Endothelial cell of umbilical vein (primary cell): ENCODE measurements around the gene BICRA. TPM values are rescaled to one million over a fixed set of nuclear protein-coding genes. Genes with fewer than 3 reads are reported as not detected.

Source experiments
- BruUV-seq: library from RNA; stranded (reverse); fragments of 400-500 nt; replicated peaks from 2 replicates; lab custom pipeline; 2021; lab: Mats Ljungman, UMichigan
- CTCF ChIA-PET: fragments of 300-600, 350-600 bp; sonication (Branson Sonifier 250); formaldehyde crosslinking; loops from one replicate; lab custom pipeline; 2021; ENCODE audit warnings: antibody characterized with exemption, inconsistent platforms; lab: Charles Lee
- POLR2A ChIA-PET: fragments of 300-600, 350-600 bp; sonication (Branson Sonifier 250); formaldehyde crosslinking; loops from one replicate; lab custom pipeline; 2021; ENCODE audit warnings: antibody characterized with exemption, inconsistent platforms; lab: Charles Lee
- DNase-seq: peaks from one replicate; pipeline ENCODE4 v3.0.0-alpha.2; 2011; ENCODE audit warnings: low read depth, low spot score
- FAIRE-seq: peaks from 2 replicates; lab custom pipeline; 2011; peaks lifted over from hg19 to GRCh38; lab: Jason Lieb, UNC
- H2AFZ ChIP-seq: 2 replicates; pipeline ENCODE4 v1.6.0; 2012; ENCODE audit warnings: low read depth, low read length, control low read depth, inconsistent platforms
- H3K27ac ChIP-seq: 2 replicates; pipeline ENCODE4 v1.5.1; 2011; ENCODE audit warnings: low read depth, mild to moderate bottlenecking, control low read depth, low read length, moderate library complexity; ENCODE audit not compliant: insufficient read depth
- H3K27me3 ChIP-seq, 2 experiments: 2 replicates each; pipeline versions ENCODE4 v1.6.0 to v1.6.1; 2011; ENCODE audit warnings: low read length in 2 of 2, mixed read lengths in 1 of 2; ENCODE audit not compliant: control insufficient read depth in 2 of 2, insufficient read depth in 2 of 2
- H3K36me3 ChIP-seq, 2 experiments: 2 replicates in 1 of 2; 3 replicates in 1 of 2; pipeline ENCODE4 v1.5.1; 2011; ENCODE audit warnings: low read length in 2 of 2, mild to moderate bottlenecking in 1 of 2, moderate library complexity in 1 of 2; ENCODE audit not compliant: control insufficient read depth in 2 of 2, insufficient read depth in 2 of 2; ENCODE audit errors: extremely low read depth in 1 of 2
- H3K4me1 ChIP-seq: 3 replicates; pipeline ENCODE4 v1.5.1; 2011; ENCODE audit warnings: mild to moderate bottlenecking, low read length; ENCODE audit not compliant: control insufficient read depth, insufficient read depth; ENCODE audit errors: extremely low read depth
- H3K4me2 ChIP-seq: 2 replicates; pipeline ENCODE4 v1.6.1; 2011; ENCODE audit warnings: low read length, control low read depth, mixed read lengths; ENCODE audit not compliant: insufficient read depth
- H3K4me3 ChIP-seq, 3 experiments: fragments of 200-600 bp in 1 of 3; sonication (generic), shearing (Covaris generic) in 1 of 3; replicated peaks in 1 of 3; 2 replicates each; pipeline ENCODE4 v1.5.1; 2011 to 2016; ENCODE audit warnings: control low read depth in 3 of 3, low read length in 3 of 3, mild to moderate bottlenecking in 2 of 3, inconsistent platforms in 1 of 3, low read depth in 1 of 3, moderate library complexity in 1 of 3; ENCODE audit not compliant: insufficient read depth in 1 of 3
- H3K79me2 ChIP-seq: 2 replicates; pipeline ENCODE4 v1.6.0; 2012; ENCODE audit warnings: low read length, inconsistent platforms; ENCODE audit not compliant: control insufficient read depth, insufficient read depth
- H3K9ac ChIP-seq: replicated peaks from 2 replicates; pipeline ENCODE3; 2011; ENCODE audit warnings: low read length, control low read depth; ENCODE audit not compliant: insufficient read depth; ENCODE audit errors: extremely low read depth
- H3K9me1 ChIP-seq: replicated peaks from 3 replicates; pipeline ENCODE4 v1.6.0; 2011; ENCODE audit warnings: mild to moderate bottlenecking, low read length; ENCODE audit not compliant: control insufficient read depth, insufficient read depth; ENCODE audit errors: extremely low read depth
- H3K9me3 ChIP-seq: replicated peaks from 2 replicates; pipeline ENCODE4 v1.5.1; 2012; ENCODE audit warnings: low read length, inconsistent platforms; ENCODE audit not compliant: control insufficient read depth, insufficient read depth
- H4K20me1 ChIP-seq: replicated peaks from 2 replicates; pipeline ENCODE3; 2011; ENCODE audit warnings: mild to moderate bottlenecking, low read length; ENCODE audit not compliant: control insufficient read depth, insufficient read depth; ENCODE audit errors: extremely low read depth
- CTCF ChIP-seq, 2 donors: IDR thresholded peaks; 1 replicate in 1 of 2; 2 replicates in 1 of 2; pipeline ENCODE4 v1.5.1; 2011; ENCODE audit warnings: low read length in 2 of 2, mild to moderate bottlenecking in 2 of 2, moderate library complexity in 2 of 2, control low read depth in 1 of 2, inconsistent platforms in 1 of 2, low read depth in 1 of 2; ENCODE audit not compliant: insufficient read depth in 1 of 2; ENCODE audit errors: extremely low read depth in 1 of 2
- EZH2 ChIP-seq: IDR thresholded peaks from 2 replicates; pipeline ENCODE4 v1.6.1; 2012; ENCODE audit warnings: borderline replicate concordance, low read depth, mild to moderate bottlenecking, moderate library complexity, low read length, inconsistent platforms; ENCODE audit not compliant: severe bottlenecking
- FOS ChIP-seq: IDR thresholded peaks from 2 replicates; pipeline ENCODE4 v1.6.1; 2011; ENCODE audit warnings: mild to moderate bottlenecking, low read length, moderate library complexity, borderline replicate concordance; ENCODE audit not compliant: insufficient read depth
- GATA2 ChIP-seq: IDR thresholded peaks from 2 replicates; pipeline ENCODE4 v1.7.0; 2011; ENCODE audit warnings: low read depth, mild to moderate bottlenecking, moderate library complexity, mixed read lengths, low read length; ENCODE audit not compliant: insufficient read length, insufficient read depth
- JUN ChIP-seq: IDR thresholded peaks from 2 replicates; pipeline ENCODE4 v1.6.1; 2011; ENCODE audit warnings: borderline replicate concordance, low read depth; ENCODE audit not compliant: insufficient read length, insufficient read depth
- MAX ChIP-seq: IDR thresholded peaks from 2 replicates; pipeline ENCODE4 v1.6.1; 2011; ENCODE audit not compliant: insufficient read depth, insufficient read length
- MYC ChIP-seq: IDR thresholded peaks from one replicate; pipeline ENCODE4 v1.6.1; 2011; ENCODE audit warnings: mild to moderate bottlenecking, low read depth, low read length
- POLR2A ChIP-seq: IDR thresholded peaks from 2 replicates; pipeline ENCODE4 v1.6.1; 2012; ENCODE audit warnings: low read depth, mild to moderate bottlenecking, control low read depth, low read length
- POLR2AphosphoS5 ChIP-seq: IDR thresholded peaks from 2 replicates; pipeline ENCODE4 v1.6.1; 2012; ENCODE audit warnings: low read depth, mild to moderate bottlenecking, control low read depth, low read length, moderate library complexity; ENCODE audit not compliant: insufficient read depth
- dilution Hi-C: fragments of 300-500 bp; cut with MboI; formaldehyde crosslinking; loops from one replicate; pipeline ENCODE4 v1.15.0; 2019; ENCODE audit warnings: low sequenced_read_pairs; ENCODE audit not compliant: extremely low pct_ligation_motif_present
- intact Hi-C: fragments of 100-400 bp; cut with micrococcal nuclease; formaldehyde crosslinking; loops from one replicate; pipeline ENCODE4 v1.10.0; 2022
- polyA plus RNA-seq, 4 experiments: library from polyadenylated mRNA; depleted of rRNA in 3 of 4; stranded (reverse) in 3 of 4; unstranded in 1 of 4; fragments of >200 nt; gene quantifications; 2 replicates each; pipeline versions ENCODE4 v1.2.1 to v1.2.3, GENCODE V29; 2011 to 2012; ENCODE audit warnings: missing spikeins in 1 of 4
- total RNA-seq: library from RNA; stranded (reverse); gene quantifications from 2 replicates; pipeline ENCODE4 v1.2.3, GENCODE V29; 2021

The BICRA gene
- total and polyA plus RNA-seq, 2 donors (not counting 3 experiments of a cell fraction or from before 2014, with no cell fraction given) = 3.8 to 20.5 TPM

- H2AFZ ChIP-seq = no peak overlapping the region
- no peak overlapping the region for H3K4me2 ChIP-seq
- no peaks in the 10 kb centered on the region for H3K79me2 ChIP-seq
- no peaks in the 10 kb centered on the region for H3K4me1 ChIP-seq
- no peaks in the 10 kb centered on the region for H4K20me1 ChIP-seq
- CTCF ChIA-PET = no interaction called here
- no peaks in the 10 kb centered on the region for H3K27me3 ChIP-seq
- no peaks in the 10 kb centered on the region for H3K9me1 ChIP-seq
- DNase-seq = no peak
- no peak for TF ChIP-seq POLR2A
- no peak for TF ChIP-seq POLR2AphosphoS5
- TF ChIP-seq FOS = no peak
- no peak for TF ChIP-seq JUN
- H3K36me3 ChIP-seq = no peaks in the 10 kb centered on the region
- H3K9me3 ChIP-seq = no peaks in the 10 kb centered on the region
- H3K9ac ChIP-seq = no peak overlapping the region
- FAIRE-seq = no peak
- POLR2A ChIA-PET = no interaction called here
- intact Hi-C loops (no loop called here), dilution Hi-C loops (no loop called here)
- no TSS peak for BruUV-seq
- no peak overlapping the region for H3K27ac ChIP-seq
- no peak overlapping the region for H3K4me3 ChIP-seq
Observed at GRCh38 chr19:47589824-47590223, 19.1 kb upstream of the BICRA start.

- TF ChIP-seq GATA2 (no peak), CTCF (IDR thresholded peaks at IDR 0.05; ENCODE audit: extremely low read depth in 1 of 2, insufficient read depth in 1 of 2, low read depth in 1 of 2, low read length in 2 of 2) (no peak), EZH2 (no peak), POLR2AphosphoS5 (no peak), MYC (no peak), FOS (no peak), MAX (no peak), POLR2A (no peak), JUN (no peak)
- CTCF ChIA-PET = interaction anchor here (1.1 kb wide), 1 partner anchor 78 kb away, joined by 3 read pairs; the partner anchor contains the start of gene NAPA
- Histone ChIP-seq H3K9me3 (no peaks in the 10 kb centered on the region), H3K9me1 (no peaks in the 10 kb centered on the region), H3K36me3 (no peaks in the 10 kb centered on the region), H3K4me1 (peaks cover 18% of the 10 kb centered on the region), H4K20me1 (no peaks in the 10 kb centered on the region), H2AFZ (no peak overlapping the region), H3K27me3 (no peaks in the 10 kb centered on the region), H3K9ac (no peak overlapping the region), H3K27ac (no peak overlapping the region), H3K4me2 (no peak overlapping the region), H3K4me3 (no peak overlapping the region), H3K79me2 (no peaks in the 10 kb centered on the region)
- intact Hi-C loops (no loop called here), dilution Hi-C loops (no loop called here)
- no TSS peak for BruUV-seq
- no peak for FAIRE-seq
- DNase-seq = no peak
- POLR2A ChIA-PET = no interaction called here
Observed at GRCh38 chr19:47593860-47594259, 15.1 kb upstream of the BICRA start.
